HG03439 (cell line): ENCODE results near the gene CAPN9.
"Not testable (repeated sequence)": the region's sequence is repeated elsewhere in the genome, so short reads cannot be mapped to it uniquely, and the experiment has no call there.

Experiments
- ATAC-seq: cut with Tn5 transposase; IDR thresholded peaks from one replicate; pipeline ENCODE4 v1.9.1; 2021; ENCODE audit warnings: mild to moderate bottlenecking, moderate library complexity; ENCODE audit not compliant: unreplicated experiment

CAPN9 gene

GRCh38 chr1:230767859-230768612, 20.8 kb downstream of the CAPN9 start:
- ATAC-seq = not testable (repeated sequence)

GRCh38 chr1:230768903-230769570, 21.8 kb downstream of the CAPN9 start:
- ATAC-seq = no peak

- ATAC-seq = no peak
Measured at GRCh38 chr1:230770317-230770716, 23.1 kb downstream of the CAPN9 start.

- ATAC-seq = no peak
Measured at GRCh38 chr1:230771773-230772354, 24.7 kb downstream of the CAPN9 start.

GRCh38 chr1:230772457-230773395, 25.5 kb downstream of the CAPN9 start:
- no peak for ATAC-seq

- no peak for ATAC-seq
Measured at GRCh38 chr1:230773396-230774033, 26.3 kb downstream of the CAPN9 start.

GRCh38 chr1:230778916-230779590, 31.9 kb downstream of the CAPN9 start:
- no peak for ATAC-seq

- no peak for ATAC-seq
Measured at GRCh38 chr1:230781131-230781530, 33.9 kb downstream of the CAPN9 start.

GRCh38 chr1:230781594-230781993, 34.4 kb downstream of the CAPN9 start:
- ATAC-seq = no peak

- ATAC-seq = no peak
Measured at GRCh38 chr1:230784163-230784562, 37.0 kb downstream of the CAPN9 start.

GRCh38 chr1:230785636-230786384, 38.6 kb downstream of the CAPN9 start:
- no peak for ATAC-seq

- ATAC-seq = no peak
Measured at GRCh38 chr1:230786385-230786753, 39.2 kb downstream of the CAPN9 start.

GRCh38 chr1:230787471-230787870, 40.3 kb downstream of the CAPN9 start:
- ATAC-seq = no peak

- no peak for ATAC-seq
Measured at GRCh38 chr1:230788561-230789275, 41.5 kb downstream of the CAPN9 start.

GRCh38 chr1:230790026-230790425, 42.8 kb downstream of the CAPN9 start:
- no peak for ATAC-seq

GRCh38 chr1:230791986-230792564, 44.9 kb downstream of the CAPN9 start:
- ATAC-seq = no peak

- ATAC-seq = no peak
Measured at GRCh38 chr1:230792691-230793462, 45.7 kb downstream of the CAPN9 start.

- ATAC-seq = no peak
Measured at GRCh38 chr1:230793463-230793745, 46.2 kb downstream of the CAPN9 start.
